HG03196 (cell line): ENCODE data around the gene EIF4E1B.

Experiments used
- ATAC-seq: cut with Tn5 transposase; IDR thresholded peaks from one replicate; pipeline ENCODE4 v1.9.1; 2021; ENCODE audit not compliant: unreplicated experiment

Gene EIF4E1B

GRCh38 chr5:176603091-176603490 lies 27.4 kb upstream of the EIF4E1B start:
- no peak for ATAC-seq

- ATAC-seq: no peak
Observed at GRCh38 chr5:176606032-176606431, 24.4 kb upstream of the EIF4E1B start.

DNA sequence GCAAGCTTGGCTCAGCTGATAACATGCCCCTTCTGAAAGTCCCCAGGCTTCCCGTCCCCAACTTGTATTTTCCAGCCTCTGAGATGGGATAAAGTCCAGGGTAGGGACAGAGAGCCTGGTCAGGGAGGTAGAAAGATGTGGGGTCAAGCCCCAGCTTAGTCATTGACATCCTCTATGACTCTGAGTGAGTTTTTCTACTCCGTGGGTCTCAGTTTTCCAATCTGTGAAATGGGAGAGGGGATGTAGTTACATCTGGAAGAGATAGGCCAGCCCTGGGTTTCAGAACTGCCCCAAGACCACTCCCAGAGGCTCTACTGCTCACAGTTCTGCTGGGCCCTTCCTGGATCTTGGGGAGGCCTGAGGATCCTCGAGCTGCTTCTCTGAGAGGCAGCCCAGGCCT lies 23.6 kb upstream of the EIF4E1B start:
- no peak for ATAC-seq

DNA sequence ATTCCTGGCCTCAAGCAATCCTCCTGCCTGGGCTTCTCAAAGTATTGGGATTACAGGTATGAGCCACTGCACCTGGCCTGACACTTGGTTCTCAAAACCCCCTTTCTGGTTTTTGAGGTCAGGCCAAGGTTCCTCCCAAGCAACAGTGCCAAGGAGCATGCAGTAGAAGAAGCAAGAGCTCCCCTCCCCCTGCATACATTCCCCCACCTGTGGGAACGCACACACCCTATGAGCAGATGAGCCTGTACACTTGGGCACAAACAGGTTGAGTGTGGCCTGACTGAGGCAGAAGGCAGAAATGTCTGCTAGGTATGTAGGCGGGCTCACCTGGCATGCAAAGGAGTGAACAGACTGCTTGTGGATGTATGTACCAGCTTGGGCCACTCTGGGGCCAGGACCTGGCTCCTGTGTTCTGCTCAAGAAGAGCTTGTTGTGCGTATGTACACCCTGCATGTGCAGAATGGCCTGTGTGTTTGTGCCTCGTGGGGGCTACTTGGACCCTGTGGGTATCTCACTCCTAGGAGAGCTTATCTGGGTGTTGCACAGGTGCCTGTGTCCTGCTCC lies 22.3 kb upstream of the EIF4E1B start:
- ATAC-seq: no peak

DNA sequence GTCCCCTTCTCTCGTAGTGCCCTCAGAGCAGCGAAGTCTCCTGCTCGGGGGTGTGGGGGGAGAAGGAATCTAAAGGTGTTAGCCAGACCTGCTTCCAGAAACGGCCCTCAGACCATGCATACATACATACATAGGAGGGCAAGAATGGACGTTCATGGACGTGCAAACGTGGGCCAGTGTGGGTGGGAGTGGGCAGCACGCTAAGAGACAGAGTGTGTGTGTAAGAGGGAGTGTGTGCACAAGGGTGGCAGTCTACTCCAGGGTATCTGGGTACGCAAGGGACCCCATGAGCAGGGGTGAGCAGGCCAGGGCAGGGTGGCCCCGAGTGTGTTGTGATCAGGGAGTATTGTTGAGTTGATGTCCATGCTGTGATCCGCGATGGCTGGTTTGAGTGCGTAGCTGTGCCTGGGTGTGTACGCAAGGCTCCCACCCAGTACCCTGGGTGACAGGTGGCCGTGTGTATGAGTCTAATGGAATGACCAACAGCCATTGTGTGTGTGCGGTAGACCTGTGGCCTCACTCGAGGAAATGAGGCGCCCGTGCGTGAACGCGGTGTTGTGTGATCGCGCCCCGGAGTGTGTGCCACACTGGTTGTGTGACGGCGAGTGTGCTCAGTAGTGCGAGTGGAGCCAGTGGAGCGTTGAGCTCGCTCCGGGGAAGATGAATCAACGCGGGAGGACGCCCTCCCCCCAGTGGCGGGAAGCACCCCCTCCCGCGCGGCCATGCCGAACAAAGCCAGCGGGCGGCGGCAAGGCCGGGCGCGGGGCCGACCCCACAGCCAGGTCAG lies 21.3 kb upstream of the EIF4E1B start:
- ATAC-seq: peak; percentile 23

DNA sequence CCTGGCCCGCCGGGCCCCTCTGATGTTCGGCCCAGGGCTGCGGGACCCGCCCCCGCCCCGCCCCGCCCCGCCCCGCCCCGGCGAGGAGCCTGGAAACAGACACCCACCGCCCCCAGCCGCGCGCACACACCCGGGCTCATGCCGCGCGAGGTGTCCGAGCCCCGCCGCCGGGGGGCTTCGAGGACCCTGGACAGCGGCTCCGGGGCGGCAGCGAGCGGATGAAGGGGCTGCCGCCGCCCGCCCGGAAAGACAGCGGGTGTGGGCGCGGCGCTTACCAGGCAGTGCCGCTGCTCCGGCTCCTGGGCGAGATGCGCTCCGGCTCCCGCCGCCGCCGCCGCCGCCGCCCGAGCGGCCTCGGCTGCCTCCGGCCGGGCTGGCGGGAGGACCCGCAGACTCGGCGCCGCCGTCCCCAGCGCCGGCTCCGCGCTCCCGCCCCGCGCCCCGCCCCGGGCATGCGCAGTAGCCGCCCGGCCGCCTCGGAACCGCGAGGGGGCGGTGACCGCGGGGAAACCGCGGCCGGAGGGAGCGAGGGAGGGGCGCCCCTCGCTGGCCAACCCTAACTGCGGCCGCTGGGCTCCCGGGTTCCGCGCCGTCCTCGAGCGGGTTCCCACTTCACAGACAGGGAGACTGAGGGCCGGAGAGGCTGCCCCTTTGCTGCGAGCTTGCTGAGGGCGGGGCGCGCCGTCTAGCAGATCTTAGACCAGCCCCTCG lies 20.6 kb upstream of the EIF4E1B start, which contains the start of gene GPRIN1:
Gene GPRIN1, minus strand, starts transcription at position 433 of the 711 bp plus-strand sequence. CDS start 10,322 bp downstream, outside the sequence.
- peak; percentile 67 for ATAC-seq

DNA sequence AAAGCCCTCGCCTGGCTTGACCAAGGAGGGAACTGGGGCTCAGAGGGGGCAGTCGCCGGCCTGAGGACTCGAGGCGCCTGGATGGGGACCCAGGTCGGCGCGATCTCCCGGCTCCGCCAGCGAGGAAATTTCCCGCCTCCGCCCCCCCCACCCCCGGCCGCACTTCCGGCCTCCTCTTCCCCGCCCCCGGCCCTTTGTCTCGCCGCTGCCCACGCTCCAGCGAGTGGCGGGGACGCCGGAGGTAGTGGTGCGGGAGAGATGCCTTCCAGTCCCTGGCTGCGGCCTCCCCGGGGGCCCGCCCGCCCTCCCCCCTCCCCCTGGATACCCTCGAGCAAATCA lies 20.1 kb upstream of the EIF4E1B start:
- ATAC-seq: no peak

- ATAC-seq: no peak
Observed at GRCh38 chr5:176611435-176611834, 19.0 kb upstream of the EIF4E1B start.

- ATAC-seq: no peak
Observed at GRCh38 chr5:176612008-176612407, 18.5 kb upstream of the EIF4E1B start.

GRCh38 chr5:176612855-176613254 lies 17.6 kb upstream of the EIF4E1B start:
- ATAC-seq: no peak

DNA sequence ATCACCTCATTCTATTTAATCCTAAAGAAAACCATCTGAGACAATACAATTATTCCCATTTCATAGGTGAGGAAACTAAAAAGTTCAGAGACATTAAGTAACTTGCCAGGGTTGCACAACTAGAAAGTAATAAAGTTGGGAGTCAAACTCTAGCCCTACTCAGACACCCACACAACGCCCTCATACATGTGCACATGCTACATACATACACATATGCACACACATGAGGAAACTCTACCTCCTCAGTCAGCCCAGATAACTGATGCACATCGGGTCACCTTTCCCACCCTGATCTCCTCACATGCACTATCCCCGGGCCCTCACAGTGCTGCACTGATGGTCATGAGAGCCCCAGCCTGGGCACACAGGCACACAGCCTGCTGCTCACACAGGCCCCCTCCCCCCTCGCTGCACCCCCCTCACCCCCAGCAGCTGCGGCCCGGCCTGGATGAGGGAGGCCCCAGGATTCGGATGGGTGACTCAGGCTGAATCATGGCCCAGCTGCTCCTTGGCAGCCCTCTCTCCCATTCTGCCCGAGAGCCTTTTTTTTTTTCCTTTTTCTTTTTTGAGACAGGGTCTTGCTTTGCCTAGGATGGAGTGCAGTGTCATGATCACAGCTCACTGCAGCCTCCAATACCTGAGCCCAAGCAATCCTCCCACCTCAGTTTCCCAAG lies 15.5 kb upstream of the EIF4E1B start:
- ATAC-seq: no peak

DNA sequence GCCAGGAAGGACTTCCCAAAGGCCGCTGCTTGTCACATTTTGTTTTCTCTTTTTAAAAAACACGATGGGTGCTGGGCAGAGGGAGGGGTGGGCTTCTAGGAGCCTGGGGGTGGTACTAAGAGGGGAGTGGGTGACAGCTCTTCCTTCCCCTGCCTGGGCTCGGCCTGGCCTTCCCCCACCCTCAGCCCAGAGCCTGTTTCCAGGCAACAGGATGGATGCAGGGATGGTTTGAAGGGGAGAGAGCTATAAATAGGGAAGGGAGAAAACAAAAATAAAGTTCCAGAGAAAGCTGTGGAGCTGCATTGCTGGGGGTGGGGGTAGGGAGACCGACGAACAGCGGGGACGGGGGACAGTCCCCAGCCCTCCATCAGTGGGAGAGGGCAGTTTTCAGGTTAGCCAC lies 14.0 kb upstream of the EIF4E1B start:
- ATAC-seq: no peak

- ATAC-seq: no peak
Observed at GRCh38 chr5:176618783-176619182, 11.7 kb upstream of the EIF4E1B start.

DNA sequence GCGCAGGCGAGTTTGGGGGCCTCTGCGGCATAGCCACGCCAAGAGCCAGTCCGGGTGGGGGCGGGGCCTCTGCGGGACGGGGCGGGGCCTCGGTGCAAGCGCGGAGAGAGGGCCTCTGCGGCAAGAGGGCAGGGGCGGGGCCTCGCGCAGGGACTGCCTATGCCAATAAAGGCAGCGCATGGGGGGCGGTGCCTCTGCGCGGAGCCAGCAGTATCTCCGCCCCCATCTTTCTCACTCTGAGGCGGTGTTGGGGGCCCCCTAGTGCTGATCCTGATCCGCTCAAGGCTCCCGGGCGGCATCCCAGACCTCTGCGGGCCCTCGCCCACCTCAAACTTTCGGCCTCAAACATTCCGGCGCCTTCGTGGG lies 11.3 kb upstream of the EIF4E1B start:
- ATAC-seq: peak; percentile 77

DNA sequence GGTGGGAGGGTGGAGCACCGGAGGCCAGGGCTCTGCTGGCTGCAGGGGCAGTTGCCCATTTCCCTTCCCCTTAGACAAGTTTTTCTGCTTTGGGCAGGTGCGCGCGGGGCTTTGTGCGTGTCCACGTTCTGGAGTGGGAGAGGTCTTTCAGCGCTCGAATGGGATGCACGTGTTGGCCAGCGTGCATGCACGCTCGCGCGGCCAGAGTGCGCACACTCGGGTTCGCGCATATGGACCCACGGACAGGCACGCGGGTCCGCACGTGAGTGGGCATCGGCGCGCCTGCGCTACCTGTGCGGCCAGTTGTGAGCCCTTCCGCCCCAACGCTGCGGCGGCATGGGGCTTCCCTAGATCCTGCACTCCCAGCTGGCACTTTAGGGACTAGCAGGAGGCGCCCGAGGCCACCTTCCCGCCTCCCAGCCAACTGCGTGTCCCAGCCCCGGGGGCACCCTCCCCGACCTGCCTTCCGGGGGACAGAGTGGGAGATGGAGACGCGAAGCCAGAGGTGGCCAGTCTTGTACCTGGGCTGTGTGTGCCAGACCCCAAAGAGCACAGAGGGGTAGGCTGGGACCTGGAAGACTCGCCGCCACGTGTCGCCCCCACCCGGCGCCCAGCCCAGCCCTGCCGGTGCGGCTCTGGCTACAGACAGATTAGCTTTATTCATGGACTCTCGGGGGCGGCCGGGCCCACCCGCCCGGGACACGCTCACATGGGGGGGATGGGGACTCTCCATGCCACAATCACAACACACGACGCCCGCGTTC lies 10.7 kb upstream of the EIF4E1B start:
- no peak for ATAC-seq

GRCh38 chr5:176620333-176620981 lies 10.0 kb upstream of the EIF4E1B start:
- no peak for ATAC-seq

GRCh38 chr5:176621661-176622079 lies 8.8 kb upstream of the EIF4E1B start:
- no peak for ATAC-seq

GRCh38 chr5:176624142-176624541 lies 6.3 kb upstream of the EIF4E1B start:
- ATAC-seq: no peak

GRCh38 chr5:176624938-176625337 lies 5.5 kb upstream of the EIF4E1B start:
- no peak for ATAC-seq

GRCh38 chr5:176625512-176625911 lies 5.0 kb upstream of the EIF4E1B start:
- ATAC-seq: no peak
